GM19238 (cell line): ENCODE results near the gene DCLK1.
"Not testable (repeated sequence)": the region's sequence is repeated elsewhere in the genome, so short reads cannot be mapped to it uniquely, and the experiment has no call there.

Experiments used
- DNase-seq: peaks from one replicate; pipeline ENCODE4 v3.0.0; 2011; ENCODE audit warnings: low spot score; ENCODE audit not compliant: insufficient read length

DCLK1 gene

GRCh38 chr13:36088001-36088400 is 43.2 kb downstream of the DCLK1 start:
- DNase-seq, result no peak

- DNase-seq, result no peak
These were observed 45.1 kb downstream of the DCLK1 start for GRCh38 chr13:36086117-36086516.

GRCh38 chr13:36084131-36084530 is 47.1 kb downstream of the DCLK1 start:
- DNase-seq, result no peak

GRCh38 chr13:36082806-36083205 is 48.4 kb downstream of the DCLK1 start:
- DNase-seq, result no peak

DNA sequence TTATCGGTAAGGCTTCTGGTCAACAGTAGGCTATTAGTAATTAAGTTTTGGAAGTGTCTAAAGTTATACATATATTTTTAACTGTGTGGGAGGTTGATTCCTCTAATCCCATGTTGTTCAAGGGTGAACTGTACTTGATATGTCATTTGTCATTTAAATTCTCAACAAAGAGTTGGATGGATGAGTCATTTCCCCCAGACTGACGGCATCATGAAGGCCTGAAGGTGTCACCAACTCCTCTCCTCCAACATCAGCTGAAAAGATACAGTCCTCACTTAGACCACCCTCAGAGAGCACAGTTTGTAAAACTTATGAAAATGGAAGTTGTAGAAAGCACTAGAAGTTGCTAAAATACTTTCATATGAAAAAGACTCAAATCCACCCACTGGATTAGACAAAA is 48.8 kb downstream of the DCLK1 start:
- no peak for DNase-seq

DNA sequence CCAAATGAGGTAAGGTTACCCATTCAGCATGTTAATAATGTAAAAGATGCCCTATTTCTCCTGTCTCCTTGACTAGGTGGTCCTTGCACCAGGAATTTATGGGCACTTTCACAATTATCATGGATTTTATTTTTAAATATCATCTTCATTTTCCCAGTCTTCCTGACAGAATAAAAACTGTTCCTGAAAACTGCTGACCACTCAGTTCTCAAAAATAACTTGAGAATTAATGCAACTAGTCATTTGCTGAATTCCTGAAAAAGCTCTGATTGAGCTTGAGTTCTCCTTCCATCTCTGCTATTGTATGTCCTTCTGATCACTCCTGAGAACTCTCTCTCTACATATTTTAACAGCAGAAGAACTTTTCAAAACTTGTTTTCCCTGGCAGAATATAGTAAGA is 55.0 kb downstream of the DCLK1 start:
- no peak for DNase-seq

- DNase-seq, result no peak
These were observed 56.5 kb downstream of the DCLK1 start for GRCh38 chr13:36074659-36075058.

GRCh38 chr13:36072152-36072935 is 58.8 kb downstream of the DCLK1 start:
- no peak for DNase-seq

DNA sequence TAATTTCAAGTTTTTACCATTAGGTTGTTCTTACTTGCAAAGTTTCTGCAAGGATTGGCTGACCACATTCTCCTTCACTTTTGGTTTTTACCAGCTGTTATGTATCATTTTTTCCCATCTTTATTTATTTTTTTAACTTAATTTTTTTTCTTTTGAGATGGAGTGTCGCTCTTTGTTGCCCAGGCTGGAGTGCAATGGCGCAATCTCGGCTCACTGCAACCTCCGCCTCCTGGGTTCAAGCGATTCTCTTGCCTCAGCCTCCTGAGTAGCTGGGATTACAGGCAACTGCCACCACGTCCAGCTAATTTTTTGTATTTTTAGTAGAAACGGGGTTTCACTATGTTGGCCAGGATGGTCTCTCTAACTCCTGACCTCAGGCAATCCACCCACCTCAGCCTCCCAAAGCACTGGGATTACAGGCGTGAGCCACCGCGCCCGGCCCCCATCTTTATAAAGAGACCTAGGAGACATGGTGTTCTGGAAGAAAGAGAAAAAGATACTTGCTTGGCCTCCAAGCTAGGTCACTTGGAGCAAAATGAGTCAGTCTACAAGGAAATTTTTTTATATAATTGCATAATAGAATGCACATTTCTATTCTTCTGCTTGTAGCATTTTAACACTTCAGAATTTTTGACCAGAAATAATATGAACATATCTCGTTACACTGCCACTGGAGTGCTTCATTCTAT is 60.5 kb downstream of the DCLK1 start:
- not testable (repeated sequence) for DNase-seq

DNA sequence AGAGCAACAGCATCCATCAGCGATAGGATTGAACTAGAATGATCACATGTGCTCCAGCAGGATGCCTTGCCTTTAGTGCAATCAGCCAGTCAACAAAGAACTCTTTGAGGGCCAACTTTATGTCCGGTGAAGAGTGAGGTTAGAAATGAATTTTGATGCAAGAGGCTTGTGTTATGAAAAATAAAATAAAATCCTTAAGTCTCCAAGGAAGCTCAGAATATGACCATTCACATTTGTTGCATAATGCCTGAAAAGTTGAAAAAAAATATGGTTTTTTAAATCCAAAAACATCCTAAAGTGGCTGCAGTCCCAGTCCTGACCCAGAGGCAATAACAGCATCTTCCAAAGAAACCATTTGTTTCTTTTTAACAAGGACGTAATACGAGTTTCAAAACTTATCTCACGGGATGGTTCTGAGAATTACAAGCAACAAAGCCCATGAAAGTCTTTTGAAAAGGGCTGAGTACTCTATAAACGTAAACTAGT is 61.3 kb downstream of the DCLK1 start:
- no peak for DNase-seq

GRCh38 chr13:36068991-36069390 is 62.2 kb downstream of the DCLK1 start:
- no peak for DNase-seq

DNA sequence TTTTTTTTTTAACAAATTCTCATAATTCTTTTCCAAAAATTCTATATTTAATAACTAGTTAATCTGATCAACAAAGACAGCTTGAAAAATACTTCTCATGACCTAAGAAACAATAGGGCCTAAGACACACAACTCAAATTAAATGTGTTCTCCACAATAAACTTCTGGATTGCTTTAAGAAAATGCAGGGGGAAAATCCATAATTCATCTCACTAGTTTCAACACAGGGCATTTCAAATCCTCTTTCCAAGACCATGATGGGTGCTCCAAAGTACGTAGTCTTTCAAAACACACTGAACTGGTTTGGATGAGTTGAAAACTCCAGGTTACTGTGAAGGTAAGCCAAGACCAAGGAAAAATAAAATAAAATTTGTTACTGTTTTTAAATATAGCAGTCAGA is 62.6 kb downstream of the DCLK1 start:
- no peak for DNase-seq

DNA sequence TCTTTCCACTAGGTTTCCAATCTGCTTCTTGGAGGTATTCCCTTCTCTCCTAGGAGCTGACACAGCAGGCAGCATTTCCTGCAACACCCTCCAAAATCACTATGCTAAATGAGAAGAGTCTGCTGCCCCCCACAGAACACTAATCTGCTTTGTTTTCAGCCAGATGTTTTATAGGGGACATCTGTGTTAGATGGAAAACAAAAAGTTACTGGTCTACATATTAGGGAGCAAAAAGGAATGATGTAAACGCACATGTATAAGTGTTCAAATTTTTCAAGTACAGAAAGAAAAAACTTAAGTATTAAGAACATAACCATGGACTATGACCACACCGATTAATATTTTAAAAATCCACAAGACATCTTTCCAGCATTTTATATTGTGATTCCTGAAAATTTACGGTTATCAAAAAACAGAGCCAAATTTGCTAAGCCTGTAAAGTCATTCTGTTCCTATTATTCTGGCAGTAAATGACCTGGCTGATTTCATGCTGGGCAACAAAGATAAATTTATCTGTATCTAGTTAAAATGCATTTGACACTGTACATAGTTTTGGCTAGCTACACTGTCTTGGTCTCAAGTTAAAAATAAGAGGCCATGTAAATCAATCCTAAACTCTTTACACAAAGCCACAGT is 63.3 kb downstream of the DCLK1 start:
- no peak for DNase-seq

GRCh38 chr13:36062249-36062648 is 68.9 kb downstream of the DCLK1 start:
- no peak for DNase-seq

GRCh38 chr13:36061621-36062020 is 69.6 kb downstream of the DCLK1 start:
- DNase-seq, result no peak

GRCh38 chr13:36061054-36061453 is 70.1 kb downstream of the DCLK1 start:
- no peak for DNase-seq

- no peak for DNase-seq
These were observed 71.9 kb downstream of the DCLK1 start for GRCh38 chr13:36059321-36059720.

DNA sequence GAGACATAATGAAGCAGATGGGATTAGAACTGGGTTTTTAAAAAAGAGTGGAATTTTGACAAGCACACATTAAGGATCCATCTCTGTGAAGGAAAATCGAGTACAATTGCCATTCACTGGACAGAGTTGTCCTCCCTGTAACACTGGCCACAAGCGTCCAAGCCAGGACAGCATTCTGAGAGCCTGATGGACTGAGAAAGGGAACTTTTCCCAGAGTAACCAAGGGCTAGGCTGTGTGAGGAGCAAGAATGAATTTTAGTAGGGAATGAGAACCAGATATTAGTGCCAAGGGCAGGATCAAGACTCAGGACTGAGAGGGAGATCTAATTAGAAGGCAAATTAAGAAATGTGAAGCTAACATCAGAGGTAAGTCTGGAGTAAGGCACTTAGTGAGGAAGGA is 73.1 kb downstream of the DCLK1 start:
- no peak for DNase-seq

DNA sequence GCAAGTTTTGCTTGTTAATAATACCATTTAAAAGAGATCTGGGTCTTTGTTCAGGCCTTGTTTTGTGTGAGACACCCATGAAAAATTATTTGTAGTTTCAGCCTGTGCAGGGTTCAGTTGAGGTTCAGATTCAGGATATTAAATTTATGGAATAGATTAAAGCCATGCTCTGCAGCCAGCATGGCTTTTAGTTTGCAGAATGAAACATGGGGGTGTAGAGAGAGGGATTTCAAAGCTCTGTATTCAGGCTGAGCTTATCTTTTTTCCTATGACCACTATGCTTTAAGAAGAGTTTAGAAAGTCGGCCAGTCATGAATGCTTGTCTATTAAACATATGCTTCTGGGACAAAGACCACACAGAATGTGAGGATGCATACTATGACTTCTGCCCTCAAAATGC is 73.6 kb downstream of the DCLK1 start:
- no peak for DNase-seq

- DNase-seq, result no peak
These were observed 74.1 kb downstream of the DCLK1 start for GRCh38 chr13:36057041-36057440.

DNA sequence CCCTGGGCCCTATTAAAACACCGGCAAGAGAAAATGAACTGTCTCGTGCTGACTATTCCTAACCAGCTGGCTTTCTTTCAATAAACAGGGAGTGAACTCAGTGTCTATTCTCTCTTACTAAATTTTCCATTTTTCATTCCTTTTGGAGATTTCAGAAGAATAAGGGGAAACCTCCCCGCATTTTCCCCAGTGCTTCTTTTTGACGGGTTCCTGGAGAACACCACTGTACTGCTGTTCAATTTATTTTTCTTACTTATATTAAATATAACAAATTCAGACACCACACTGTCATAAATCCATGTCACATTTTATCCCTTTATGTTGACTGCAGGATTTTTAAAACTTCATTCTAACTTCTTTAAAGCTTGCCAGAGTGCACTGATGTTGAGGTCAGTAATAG is 75.8 kb downstream of the DCLK1 start:
- DNase-seq, result no peak

- no peak for DNase-seq
These were observed 77.1 kb downstream of the DCLK1 start for GRCh38 chr13:36054041-36054440.
